Muscle layer of colon (tissue), 2 donors: ENCODE data around the gene RGS8.

Source experiments
- H3K27ac ChIP-seq: one replicate; pipeline ENCODE4 v1.7.0; 2013; ENCODE audit warnings: low read depth, mild to moderate bottlenecking, low read length, moderate library complexity
- H3K27me3 ChIP-seq, 2 donors: one replicate each; pipeline ENCODE4 v1.7.0; 2013; ENCODE audit warnings: low read length in 2 of 2, mild to moderate bottlenecking in 2 of 2; ENCODE audit not compliant: insufficient read depth in 2 of 2, control insufficient read depth in 1 of 2
- H3K36me3 ChIP-seq: one replicate; pipeline ENCODE4 v1.7.0; 2013; ENCODE audit warnings: mild to moderate bottlenecking, low read length; ENCODE audit not compliant: insufficient read depth
- H3K4me1 ChIP-seq: one replicate; pipeline ENCODE4 v1.7.0; 2013; ENCODE audit warnings: mild to moderate bottlenecking, low read length; ENCODE audit not compliant: insufficient read depth
- H3K4me3 ChIP-seq, 2 donors: one replicate each; pipeline ENCODE4 v1.7.0; 2013; ENCODE audit warnings: low read length in 2 of 2, low read depth in 1 of 2, mild to moderate bottlenecking in 1 of 2, moderate library complexity in 1 of 2
- H3K9ac ChIP-seq: one replicate; pipeline ENCODE4 v1.7.0; 2013; ENCODE audit warnings: low read length
- H3K9me3 ChIP-seq: one replicate; pipeline ENCODE4 v1.7.0; 2013; ENCODE audit warnings: mild to moderate bottlenecking, low read length
- donor health status: abdominal sarcoma.
- donor health status: Adenocarcinoma of cecum.

Gene RGS8

DNA sequence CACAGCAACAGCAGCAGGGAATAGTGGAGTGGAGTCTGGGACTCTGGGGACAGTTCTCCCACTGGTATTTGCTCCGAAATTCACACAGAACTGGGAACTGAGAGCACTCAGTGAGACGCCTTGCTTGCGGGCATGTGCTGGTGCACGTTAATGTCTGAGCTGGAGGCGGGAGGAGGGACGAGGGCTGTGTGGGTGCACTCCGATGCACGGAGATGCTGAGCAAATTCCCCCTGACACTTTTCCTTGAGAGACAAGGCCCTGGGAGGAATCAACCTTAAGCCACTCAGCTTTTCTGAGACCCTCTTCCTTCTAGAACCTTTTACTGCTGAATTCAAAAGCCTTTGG, 2.8 kb downstream of the RGS8 start:
- no peak overlapping the region for H3K9ac ChIP-seq
- no peaks in the 10 kb centered on the region for H3K36me3 ChIP-seq
- no peak overlapping the region for H3K27ac ChIP-seq
- H3K9me3 ChIP-seq: no peaks in the 10 kb centered on the region
- H3K4me1 ChIP-seq: no peaks in the 10 kb centered on the region
- H3K27me3 ChIP-seq: peaks cover 0 to 10% of the 10 kb centered on the region in 2 donors
- no peak overlapping the region for H3K4me3 ChIP-seq

DNA sequence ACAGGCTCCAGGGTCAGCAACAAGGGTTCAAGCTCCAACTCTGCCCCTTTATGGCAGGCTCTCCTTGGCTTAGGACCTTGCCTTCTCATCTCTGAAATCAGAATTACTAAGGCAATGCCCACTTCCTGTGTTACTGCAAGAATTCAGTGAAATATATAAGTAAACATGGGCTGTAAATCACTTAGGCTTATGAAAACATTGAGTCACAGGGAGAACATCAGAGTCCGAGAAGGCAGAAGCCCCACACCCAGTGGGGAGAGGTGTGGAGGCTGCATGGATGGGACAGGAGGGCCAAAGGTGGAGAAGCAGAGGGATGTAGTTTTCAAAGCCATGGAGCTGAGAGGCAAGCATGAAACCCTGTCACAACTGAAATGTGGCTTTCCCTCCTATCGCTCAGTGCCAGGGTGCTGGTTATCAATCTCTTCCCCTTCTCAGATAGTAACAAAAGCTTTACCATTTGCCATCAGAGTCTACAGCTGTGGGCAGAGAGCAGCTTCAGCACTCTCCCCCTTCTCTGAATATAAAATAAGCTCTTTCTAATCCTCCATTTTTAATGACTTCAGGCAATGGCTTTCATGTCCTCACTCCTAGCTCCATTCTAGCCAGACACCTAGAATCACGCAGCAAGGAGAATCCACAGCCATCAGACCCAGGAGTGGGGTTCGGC, 3.4 kb downstream of the RGS8 start:
- Histone ChIP-seq H3K27me3 (peaks cover 0 to 10% of the 10 kb centered on the region in 2 donors), H3K4me3 (no peak overlapping the region), H3K9ac (no peak overlapping the region), H3K9me3 (no peaks in the 10 kb centered on the region), H3K4me1 (peaks cover 5% of the 10 kb centered on the region), H3K36me3 (no peaks in the 10 kb centered on the region), H3K27ac (no peak overlapping the region)

DNA sequence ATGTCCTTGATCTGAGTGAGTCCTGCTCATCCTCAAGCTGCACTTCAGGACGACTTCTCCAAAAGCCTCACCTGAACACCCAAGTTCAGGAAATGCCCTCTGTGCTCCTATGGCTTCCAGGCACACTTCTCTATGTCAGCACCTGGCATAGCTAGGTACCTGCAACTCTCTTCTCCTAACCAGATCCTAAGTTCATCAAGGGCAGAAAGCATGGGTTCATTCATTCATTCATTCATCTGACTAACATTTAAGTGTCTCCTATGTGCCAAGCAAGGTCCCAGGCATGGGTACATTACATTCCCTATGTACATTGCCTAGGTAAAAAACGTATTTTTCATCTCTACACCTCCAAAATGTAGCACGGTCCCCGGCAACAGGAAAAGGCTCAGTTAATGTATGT, 4.0 kb downstream of the RGS8 start:
- Histone ChIP-seq H3K27me3 (peaks cover 0 to 10% of the 10 kb centered on the region in 2 donors), H3K27ac (no peak overlapping the region), H3K4me1 (peaks cover 9% of the 10 kb centered on the region), H3K36me3 (no peaks in the 10 kb centered on the region), H3K4me3 (no peak overlapping the region), H3K9me3 (no peaks in the 10 kb centered on the region), H3K9ac (no peak overlapping the region)

DNA sequence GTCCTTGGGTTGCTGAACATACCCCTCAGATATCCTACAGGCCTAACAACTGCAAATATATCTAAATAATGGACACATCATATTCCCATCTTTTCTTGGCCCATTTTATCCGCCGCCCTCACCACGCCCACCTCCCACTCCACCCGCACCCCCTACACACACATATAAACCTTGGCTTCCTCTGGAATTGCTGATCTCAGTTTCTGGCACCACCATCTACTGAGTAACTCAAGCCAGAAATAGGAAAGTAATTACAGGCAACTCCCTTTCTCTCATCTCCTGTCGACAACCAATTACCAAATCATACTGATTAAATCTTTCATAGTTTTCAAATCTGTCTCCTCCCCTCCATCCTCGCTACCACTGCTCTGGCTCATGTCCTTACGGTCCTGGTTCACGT, 4.7 kb downstream of the RGS8 start:
- Histone ChIP-seq H3K4me3 (no peak overlapping the region), H3K27ac (no peak overlapping the region), H3K36me3 (no peaks in the 10 kb centered on the region), H3K9me3 (no peaks in the 10 kb centered on the region), H3K27me3 (peaks cover 0 to 10% of the 10 kb centered on the region in 2 donors), H3K4me1 (peaks cover 16% of the 10 kb centered on the region), H3K9ac (no peak overlapping the region)

DNA sequence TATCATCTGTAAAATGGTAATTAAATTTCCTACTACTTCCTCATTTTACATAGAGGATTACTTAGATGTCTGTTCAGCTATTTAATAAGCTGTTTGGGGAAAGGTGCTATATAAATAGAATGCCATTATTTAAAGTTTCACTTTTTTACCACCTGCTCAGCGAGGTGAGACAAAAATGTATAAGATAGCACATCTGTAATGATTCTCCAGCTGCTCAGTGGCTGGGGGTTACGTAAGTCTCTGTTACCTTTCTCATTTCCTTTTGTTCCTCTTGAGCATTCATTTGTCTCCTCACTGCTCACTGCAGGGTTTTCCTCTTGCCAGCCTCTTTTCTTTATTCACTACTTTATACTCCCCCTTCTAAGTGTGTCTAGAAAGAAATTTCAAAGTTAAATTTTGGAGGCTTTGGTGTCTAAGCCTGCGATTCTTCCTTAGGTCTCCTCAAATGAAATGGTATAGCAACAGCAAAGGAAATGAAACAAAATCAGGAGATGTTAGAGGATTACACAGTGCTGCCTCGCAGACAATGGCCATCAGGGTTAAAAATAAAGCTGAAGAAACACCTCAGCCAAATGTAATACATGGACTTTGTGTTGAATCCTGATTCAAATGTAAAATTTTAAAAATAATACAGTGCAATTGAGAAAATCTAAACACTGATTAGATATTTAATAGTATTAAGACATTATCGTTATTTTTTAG, 6.8 kb downstream of the RGS8 start:
- H3K9me3 ChIP-seq: no peaks in the 10 kb centered on the region
- H3K27ac ChIP-seq: no peak overlapping the region
- H3K4me1 ChIP-seq: peaks cover 24% of the 10 kb centered on the region
- no peaks in the 10 kb centered on the region for H3K36me3 ChIP-seq
- H3K27me3 ChIP-seq: no peaks in the 10 kb centered on the region
- no peak overlapping the region for H3K9ac ChIP-seq
- H3K4me3 ChIP-seq: no peak overlapping the region

DNA sequence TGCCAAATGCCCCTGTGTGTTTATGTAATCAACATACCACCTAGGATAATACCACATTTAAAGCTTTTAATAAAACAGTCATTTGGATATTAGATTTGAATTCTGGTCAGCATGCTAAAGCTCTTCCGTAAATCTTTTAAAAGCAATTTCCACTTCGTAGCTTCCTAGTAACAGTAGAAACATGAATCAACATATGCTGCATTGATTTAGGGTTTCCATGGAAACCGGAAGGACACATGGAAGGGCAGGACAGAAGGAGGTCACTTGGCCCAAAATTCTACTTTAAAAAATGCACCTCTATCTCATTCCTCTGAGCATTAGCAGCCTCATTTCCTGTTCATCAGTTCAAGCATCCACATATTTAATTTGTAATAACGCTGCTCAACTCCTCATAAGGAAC, 8.1 kb downstream of the RGS8 start:
- H3K4me3 ChIP-seq: no peak overlapping the region
- H3K27me3 ChIP-seq: no peaks in the 10 kb centered on the region
- no peak overlapping the region for H3K27ac ChIP-seq
- no peak overlapping the region for H3K9ac ChIP-seq
- H3K9me3 ChIP-seq: no peaks in the 10 kb centered on the region
- peaks cover 24% of the 10 kb centered on the region for H3K4me1 ChIP-seq
- H3K36me3 ChIP-seq: no peaks in the 10 kb centered on the region

DNA sequence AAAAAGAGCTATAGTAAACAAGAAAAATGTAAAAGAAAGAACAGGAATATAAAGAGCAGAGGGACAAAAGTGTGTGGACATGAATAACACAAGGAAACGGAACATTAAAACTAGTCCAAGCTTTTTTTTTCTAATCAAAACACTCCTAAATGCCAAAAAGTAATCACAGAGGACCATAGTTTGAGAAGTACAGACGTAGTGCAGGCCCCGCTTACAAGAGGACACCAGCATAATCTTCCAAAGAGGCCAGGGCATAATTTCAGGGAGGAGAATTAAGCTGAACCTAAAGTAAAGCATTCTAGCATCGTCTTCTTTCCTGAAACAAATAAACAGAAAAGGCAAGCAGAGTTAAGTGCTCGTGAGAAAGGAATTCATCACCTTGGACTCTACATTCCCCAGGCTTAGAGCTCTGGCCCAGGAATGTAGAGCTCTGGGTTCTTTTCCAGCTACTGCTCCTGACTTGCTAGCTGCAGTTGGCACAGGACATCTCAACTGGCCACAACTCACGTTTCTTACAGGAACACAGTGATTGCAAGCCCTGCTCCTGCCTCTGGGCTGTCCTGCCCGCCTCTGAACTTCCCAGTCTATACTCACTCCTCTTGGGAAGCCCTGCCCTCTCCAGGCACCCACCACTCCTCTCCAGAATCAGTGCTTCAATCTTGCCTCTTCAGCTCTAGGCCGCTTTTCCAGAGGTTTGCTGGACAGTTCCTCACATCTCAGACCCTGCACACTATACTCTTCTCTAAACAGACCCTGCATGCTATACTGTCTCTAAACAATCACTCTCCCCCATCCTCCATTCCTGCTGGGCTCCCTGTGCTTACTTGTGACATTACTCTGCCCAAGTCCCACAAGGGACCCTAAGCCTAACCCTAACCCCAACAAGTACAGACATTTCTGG, 9.8 kb downstream of the RGS8 start:
- H3K36me3 ChIP-seq: no peaks in the 10 kb centered on the region
- no peak overlapping the region for H3K9ac ChIP-seq
- no peak overlapping the region for H3K4me3 ChIP-seq
- peaks cover 24% of the 10 kb centered on the region for H3K4me1 ChIP-seq
- H3K27ac ChIP-seq: no peak overlapping the region
- no peaks in the 10 kb centered on the region for H3K9me3 ChIP-seq
- no peaks in the 10 kb centered on the region for H3K27me3 ChIP-seq

DNA sequence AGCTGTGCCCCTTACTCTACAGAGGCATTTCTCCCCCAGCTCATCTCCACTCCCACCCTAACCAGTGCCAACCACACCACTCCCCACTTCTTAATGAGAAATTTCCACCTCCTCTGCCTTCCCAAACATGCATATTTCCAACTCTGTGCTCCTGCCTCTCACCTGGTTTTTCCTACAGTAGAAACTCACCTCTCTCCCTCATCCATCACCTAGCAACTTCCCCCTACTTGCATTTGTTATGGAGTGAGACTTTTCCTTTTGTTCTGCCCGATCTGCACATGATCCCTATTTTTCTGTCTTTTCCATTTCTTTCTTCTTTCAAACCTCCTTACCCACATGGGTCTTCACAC, 11.9 kb downstream of the RGS8 start:
- Histone ChIP-seq H3K4me3 (no peak overlapping the region), H3K9ac (no peak overlapping the region), H3K27ac (no peak overlapping the region), H3K4me1 (peaks cover 24% of the 10 kb centered on the region), H3K27me3 (no peaks in the 10 kb centered on the region), H3K9me3 (no peaks in the 10 kb centered on the region), H3K36me3 (no peaks in the 10 kb centered on the region)

DNA sequence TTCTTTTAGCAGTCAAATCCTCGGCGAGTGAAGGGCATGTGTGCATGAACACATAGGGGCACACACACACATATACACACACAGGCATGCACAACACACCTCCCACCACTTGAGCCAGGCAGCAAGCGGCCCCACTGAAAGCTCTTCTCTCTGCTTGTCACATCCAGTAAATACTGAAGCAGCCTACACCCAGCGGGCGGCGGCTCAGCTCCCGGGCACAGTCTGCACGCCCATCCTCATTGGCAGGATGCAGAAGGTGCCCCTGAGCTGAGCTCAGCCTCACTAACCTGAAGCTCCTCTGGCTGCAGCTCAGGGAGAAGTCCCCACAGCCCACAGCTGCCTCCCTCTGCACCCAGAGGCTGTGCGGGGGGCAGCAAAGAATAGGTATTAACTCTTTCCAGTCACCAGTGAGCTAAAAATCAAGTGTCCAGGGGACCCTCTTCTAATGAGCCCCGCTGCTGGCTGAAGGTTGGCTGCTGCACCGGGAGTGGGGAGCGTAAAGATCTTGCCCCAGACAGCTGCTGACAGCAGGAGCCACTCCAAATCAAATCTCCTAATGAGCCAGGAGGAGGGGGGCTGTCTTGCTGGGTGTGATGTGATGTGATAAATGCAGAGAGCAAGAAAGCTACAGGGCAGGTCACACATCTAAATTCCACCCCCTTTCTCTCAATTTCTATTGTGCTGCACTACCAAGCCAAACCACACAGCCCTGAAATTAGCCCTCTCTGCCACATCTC, 12.5 kb downstream of the RGS8 start:
- no peak overlapping the region for H3K4me3 ChIP-seq
- H3K4me1 ChIP-seq: peaks cover 24% of the 10 kb centered on the region
- no peaks in the 10 kb centered on the region for H3K9me3 ChIP-seq
- no peaks in the 10 kb centered on the region for H3K36me3 ChIP-seq
- H3K27ac ChIP-seq: no peak overlapping the region
- H3K9ac ChIP-seq: no peak overlapping the region
- no peaks in the 10 kb centered on the region for H3K27me3 ChIP-seq

DNA sequence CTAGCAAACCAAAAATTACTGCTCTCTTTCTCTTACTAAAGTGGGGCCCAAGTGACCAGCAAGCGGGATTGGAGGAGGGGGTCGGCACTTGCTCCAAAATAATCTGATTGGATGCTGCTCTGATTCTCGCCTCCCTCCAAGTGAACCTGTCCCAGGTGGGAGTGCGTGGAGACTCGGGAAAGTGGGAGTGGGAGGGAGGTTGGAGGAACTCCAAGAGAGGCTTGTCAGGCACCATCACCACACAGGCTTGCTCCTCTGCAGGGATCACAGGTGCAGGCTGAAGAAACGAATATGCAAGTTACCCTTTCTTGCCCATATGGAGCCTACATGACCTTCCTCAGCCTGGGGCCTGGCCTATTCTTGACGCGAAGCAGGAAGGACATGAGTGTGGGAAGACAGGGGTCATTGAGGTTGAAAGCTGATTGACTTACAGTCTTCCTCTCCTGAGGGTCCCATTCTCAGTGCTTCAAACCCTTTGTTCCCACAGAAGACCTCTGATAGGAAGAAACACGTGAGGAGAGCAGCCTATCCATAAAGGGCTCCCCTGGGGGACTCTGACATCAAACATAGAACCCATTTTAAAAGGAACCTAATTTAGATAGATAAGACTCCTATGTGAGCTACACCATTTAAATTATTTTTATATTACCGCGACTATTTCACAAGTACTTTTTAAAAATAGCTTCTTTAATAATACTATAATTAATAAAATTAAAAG, 14.2 kb downstream of the RGS8 start:
- Histone ChIP-seq H3K9me3 (no peaks in the 10 kb centered on the region), H3K9ac (no peak overlapping the region), H3K27me3 (no peaks in the 10 kb centered on the region)

DNA sequence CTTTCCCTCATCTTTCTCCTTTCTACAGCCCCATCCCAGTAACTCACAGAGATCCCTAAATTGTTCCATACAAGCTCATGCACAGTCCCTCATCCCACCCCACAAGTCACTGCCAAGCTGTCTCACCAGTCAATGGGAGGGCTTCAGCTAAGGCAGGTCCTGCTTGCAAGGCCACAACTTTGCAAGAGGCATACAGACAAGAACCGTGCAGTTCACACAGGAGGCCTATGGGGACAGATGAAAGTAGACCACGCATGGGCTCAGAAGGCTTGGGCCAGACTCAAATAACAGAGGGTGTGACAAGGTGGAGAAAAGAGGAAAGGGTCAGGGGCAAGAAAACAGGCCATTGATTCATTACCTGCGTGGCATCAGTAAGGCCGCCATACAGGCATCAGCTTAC, 15.1 kb downstream of the RGS8 start:
- Histone ChIP-seq H3K9me3 (no peaks in the 10 kb centered on the region), H3K9ac (no peak overlapping the region), H3K4me3 (no peak overlapping the region), H3K4me1 (peaks cover 4% of the 10 kb centered on the region), H3K27ac (no peak overlapping the region), H3K36me3 (no peaks in the 10 kb centered on the region), H3K27me3 (no peaks in the 10 kb centered on the region)

More for the DNA sequence above, 14.2 kb downstream of the RGS8 start:
- no peaks in the 10 kb centered on the region for H3K36me3 ChIP-seq
- H3K27ac ChIP-seq: no peak overlapping the region
- H3K4me3 ChIP-seq: no peak overlapping the region
- peaks cover 13% of the 10 kb centered on the region for H3K4me1 ChIP-seq
